Endothelial cell of umbilical vein (primary cell): ENCODE data around the gene CYP11A1. TPM values are rescaled to one million over a fixed set of nuclear protein-coding genes. Genes with fewer than 3 reads are reported as not detected.
A peak's percentile ranks its signal among the peaks of the same experiment; 100 is the strongest.
"Not testable (repeated sequence)": the region's sequence is repeated elsewhere in the genome, so short reads cannot be mapped to it uniquely, and the experiment has no call there.

Source experiments
- BruUV-seq: library from RNA; stranded (reverse); fragments of 400-500 nt; replicated peaks from 2 replicates; lab custom pipeline; 2021; lab: Mats Ljungman, UMichigan
- CTCF ChIA-PET: fragments of 300-600, 350-600 bp; sonication (Branson Sonifier 250); formaldehyde crosslinking; loops from one replicate; lab custom pipeline; 2021; ENCODE audit warnings: antibody characterized with exemption, inconsistent platforms; lab: Charles Lee
- POLR2A ChIA-PET: fragments of 300-600, 350-600 bp; sonication (Branson Sonifier 250); formaldehyde crosslinking; loops from one replicate; lab custom pipeline; 2021; ENCODE audit warnings: antibody characterized with exemption, inconsistent platforms; lab: Charles Lee
- DNase-seq: peaks from one replicate; pipeline ENCODE4 v3.0.0-alpha.2; 2011; ENCODE audit warnings: low read depth, low spot score
- FAIRE-seq: peaks from 2 replicates; lab custom pipeline; 2011; peaks lifted over from hg19 to GRCh38; lab: Jason Lieb, UNC
- H2AFZ ChIP-seq: 2 replicates; pipeline ENCODE4 v1.6.0; 2012; ENCODE audit warnings: low read depth, low read length, control low read depth, inconsistent platforms
- H3K27ac ChIP-seq: 2 replicates; pipeline ENCODE4 v1.5.1; 2011; ENCODE audit warnings: low read depth, mild to moderate bottlenecking, control low read depth, low read length, moderate library complexity; ENCODE audit not compliant: insufficient read depth
- H3K27me3 ChIP-seq, 2 experiments: 2 replicates each; pipeline versions ENCODE4 v1.6.0 to v1.6.1; 2011; ENCODE audit warnings: low read length in 2 of 2, mixed read lengths in 1 of 2; ENCODE audit not compliant: control insufficient read depth in 2 of 2, insufficient read depth in 2 of 2
- H3K36me3 ChIP-seq, 2 experiments: 2 replicates in 1 of 2; 3 replicates in 1 of 2; pipeline ENCODE4 v1.5.1; 2011; ENCODE audit warnings: low read length in 2 of 2, mild to moderate bottlenecking in 1 of 2, moderate library complexity in 1 of 2; ENCODE audit not compliant: control insufficient read depth in 2 of 2, insufficient read depth in 2 of 2; ENCODE audit errors: extremely low read depth in 1 of 2
- H3K4me1 ChIP-seq: 3 replicates; pipeline ENCODE4 v1.5.1; 2011; ENCODE audit warnings: mild to moderate bottlenecking, low read length; ENCODE audit not compliant: control insufficient read depth, insufficient read depth; ENCODE audit errors: extremely low read depth
- H3K4me2 ChIP-seq: 2 replicates; pipeline ENCODE4 v1.6.1; 2011; ENCODE audit warnings: low read length, control low read depth, mixed read lengths; ENCODE audit not compliant: insufficient read depth
- H3K4me3 ChIP-seq, 3 experiments: fragments of 200-600 bp in 1 of 3; sonication (generic), shearing (Covaris generic) in 1 of 3; replicated peaks in 1 of 3; 2 replicates each; pipeline ENCODE4 v1.5.1; 2011 to 2016; ENCODE audit warnings: control low read depth in 3 of 3, low read length in 3 of 3, mild to moderate bottlenecking in 2 of 3, inconsistent platforms in 1 of 3, low read depth in 1 of 3, moderate library complexity in 1 of 3; ENCODE audit not compliant: insufficient read depth in 1 of 3
- H3K79me2 ChIP-seq: 2 replicates; pipeline ENCODE4 v1.6.0; 2012; ENCODE audit warnings: low read length, inconsistent platforms; ENCODE audit not compliant: control insufficient read depth, insufficient read depth
- H3K9ac ChIP-seq: replicated peaks from 2 replicates; pipeline ENCODE3; 2011; ENCODE audit warnings: low read length, control low read depth; ENCODE audit not compliant: insufficient read depth; ENCODE audit errors: extremely low read depth
- H3K9me1 ChIP-seq: replicated peaks from 3 replicates; pipeline ENCODE4 v1.6.0; 2011; ENCODE audit warnings: mild to moderate bottlenecking, low read length; ENCODE audit not compliant: control insufficient read depth, insufficient read depth; ENCODE audit errors: extremely low read depth
- H3K9me3 ChIP-seq: replicated peaks from 2 replicates; pipeline ENCODE4 v1.5.1; 2012; ENCODE audit warnings: low read length, inconsistent platforms; ENCODE audit not compliant: control insufficient read depth, insufficient read depth
- H4K20me1 ChIP-seq: replicated peaks from 2 replicates; pipeline ENCODE3; 2011; ENCODE audit warnings: mild to moderate bottlenecking, low read length; ENCODE audit not compliant: control insufficient read depth, insufficient read depth; ENCODE audit errors: extremely low read depth
- CTCF ChIP-seq, 2 donors: IDR thresholded peaks; 1 replicate in 1 of 2; 2 replicates in 1 of 2; pipeline ENCODE4 v1.5.1; 2011; ENCODE audit warnings: low read length in 2 of 2, mild to moderate bottlenecking in 2 of 2, moderate library complexity in 2 of 2, control low read depth in 1 of 2, inconsistent platforms in 1 of 2, low read depth in 1 of 2; ENCODE audit not compliant: insufficient read depth in 1 of 2; ENCODE audit errors: extremely low read depth in 1 of 2
- FOS ChIP-seq: IDR thresholded peaks from 2 replicates; pipeline ENCODE4 v1.6.1; 2011; ENCODE audit warnings: mild to moderate bottlenecking, low read length, moderate library complexity, borderline replicate concordance; ENCODE audit not compliant: insufficient read depth
- GATA2 ChIP-seq: IDR thresholded peaks from 2 replicates; pipeline ENCODE4 v1.7.0; 2011; ENCODE audit warnings: low read depth, mild to moderate bottlenecking, moderate library complexity, mixed read lengths, low read length; ENCODE audit not compliant: insufficient read length, insufficient read depth
- JUN ChIP-seq: IDR thresholded peaks from 2 replicates; pipeline ENCODE4 v1.6.1; 2011; ENCODE audit warnings: borderline replicate concordance, low read depth; ENCODE audit not compliant: insufficient read length, insufficient read depth
- POLR2A ChIP-seq: IDR thresholded peaks from 2 replicates; pipeline ENCODE4 v1.6.1; 2012; ENCODE audit warnings: low read depth, mild to moderate bottlenecking, control low read depth, low read length
- dilution Hi-C: fragments of 300-500 bp; cut with MboI; formaldehyde crosslinking; loops from one replicate; pipeline ENCODE4 v1.15.0; 2019; ENCODE audit warnings: low sequenced_read_pairs; ENCODE audit not compliant: extremely low pct_ligation_motif_present
- intact Hi-C: fragments of 100-400 bp; cut with micrococcal nuclease; formaldehyde crosslinking; loops from one replicate; pipeline ENCODE4 v1.10.0; 2022
- polyA plus RNA-seq, 4 experiments: library from polyadenylated mRNA; depleted of rRNA in 3 of 4; stranded (reverse) in 3 of 4; unstranded in 1 of 4; fragments of >200 nt; gene quantifications; 2 replicates each; pipeline versions ENCODE4 v1.2.1 to v1.2.3, GENCODE V29; 2011 to 2012; ENCODE audit warnings: missing spikeins in 1 of 4
- total RNA-seq: library from RNA; stranded (reverse); gene quantifications from 2 replicates; pipeline ENCODE4 v1.2.3, GENCODE V29; 2021

CYP11A1 gene
- total and polyA plus RNA-seq, 2 donors (not counting 3 experiments of a cell fraction or from before 2014, with no cell fraction given): 0.08 TPM; not detected in 1

GRCh38 chr15:74364936-74365597, 2.4 kb downstream of the CYP11A1 start:
- DNase-seq (no peak), FAIRE-seq (no peak)
- dilution Hi-C loops: no loop called here
- Histone ChIP-seq H3K4me3 (no peak overlapping the region), H3K27me3 (peaks cover 12 to 15% of the 10 kb centered on the region in 2 experiments), H4K20me1 (no peaks in the 10 kb centered on the region), H3K4me1 (peaks cover 3% of the 10 kb centered on the region), H3K9me1 (no peaks in the 10 kb centered on the region), H3K9me3 (no peaks in the 10 kb centered on the region), H2AFZ (peak overlapping the region; percentile 90), H3K27ac (no peak overlapping the region), H3K79me2 (no peaks in the 10 kb centered on the region), H3K4me2 (no peak overlapping the region), H3K36me3 (no peaks in the 10 kb centered on the region), H3K9ac (no peak overlapping the region)
- intact Hi-C loops: no loop called here
- TF ChIP-seq CTCF (IDR thresholded peaks at IDR 0.05; ENCODE audit: extremely low read depth in 1 of 2, insufficient read depth in 1 of 2, low read depth in 1 of 2, low read length in 2 of 2) (no peak), JUN (no peak)
- POLR2A ChIA-PET: no interaction called here
- CTCF ChIA-PET: no interaction called here
- BruUV-seq: no TSS peak

GRCh38 chr15:74362482-74362881, 5.0 kb downstream of the CYP11A1 start:
- no peak overlapping the region for H3K4me3 ChIP-seq
- peaks cover 3% of the 10 kb centered on the region for H3K4me1 ChIP-seq
- TF ChIP-seq GATA2 (no peak), POLR2A (no peak), FOS (no peak), JUN (no peak), CTCF (IDR thresholded peaks at IDR 0.05; ENCODE audit: extremely low read depth in 1 of 2, insufficient read depth in 1 of 2, low read depth in 1 of 2, low read length in 2 of 2) (no peak)
- H3K36me3 ChIP-seq: no peaks in the 10 kb centered on the region
- no TSS peak for BruUV-seq
- no peak overlapping the region for H2AFZ ChIP-seq
- no peaks in the 10 kb centered on the region for H3K79me2 ChIP-seq
- no peaks in the 10 kb centered on the region for H4K20me1 ChIP-seq
- ChIA-PET CTCF (no interaction called here), POLR2A (no interaction called here)
- no peak for FAIRE-seq
- H3K27ac ChIP-seq: no peak overlapping the region
- H3K9ac ChIP-seq: no peak overlapping the region
- H3K27me3 ChIP-seq: peaks cover 14% of the 10 kb centered on the region in 2 experiments
- intact Hi-C loops: no loop called here
- no peaks in the 10 kb centered on the region for H3K9me3 ChIP-seq
- H3K4me2 ChIP-seq: no peak overlapping the region
- no peak for DNase-seq
- H3K9me1 ChIP-seq: no peaks in the 10 kb centered on the region
- dilution Hi-C loops: no loop called here

- H3K4me2 ChIP-seq, H3K9me3 ChIP-seq, H2AFZ ChIP-seq, CTCF ChIA-PET, H3K9ac ChIP-seq, DNase-seq, H3K4me1 ChIP-seq, H3K79me2 ChIP-seq, POLR2A ChIA-PET, H3K36me3 ChIP-seq, H3K4me3 ChIP-seq, H3K9me1 ChIP-seq, intact Hi-C loops, H3K27ac ChIP-seq, BruUV-seq, FAIRE-seq, dilution Hi-C loops, H4K20me1 ChIP-seq: not testable (repeated sequence)
- peaks cover 10 to 15% of the 10 kb centered on the region in 2 experiments for H3K27me3 ChIP-seq
These were observed 6.6 kb downstream of the CYP11A1 start for GRCh38 chr15:74360855-74361254.
